Stimulated activated CD4-positive, alpha-beta T cell treated with anti-CD3 and anti-CD28 coated beads, TNF-alpha, amount 100 ng/mL, for 24 hours (primary cell): Measurements from ENCODE around the gene ST6GAL2.

ENCODE experiments used
- DNase-seq, 3 experiments: peaks; one replicate each; pipeline ENCODE4 v3.0.0-alpha.2; 2020; ENCODE audit warnings: low read depth in 3 of 3

Gene ST6GAL2, protein sequence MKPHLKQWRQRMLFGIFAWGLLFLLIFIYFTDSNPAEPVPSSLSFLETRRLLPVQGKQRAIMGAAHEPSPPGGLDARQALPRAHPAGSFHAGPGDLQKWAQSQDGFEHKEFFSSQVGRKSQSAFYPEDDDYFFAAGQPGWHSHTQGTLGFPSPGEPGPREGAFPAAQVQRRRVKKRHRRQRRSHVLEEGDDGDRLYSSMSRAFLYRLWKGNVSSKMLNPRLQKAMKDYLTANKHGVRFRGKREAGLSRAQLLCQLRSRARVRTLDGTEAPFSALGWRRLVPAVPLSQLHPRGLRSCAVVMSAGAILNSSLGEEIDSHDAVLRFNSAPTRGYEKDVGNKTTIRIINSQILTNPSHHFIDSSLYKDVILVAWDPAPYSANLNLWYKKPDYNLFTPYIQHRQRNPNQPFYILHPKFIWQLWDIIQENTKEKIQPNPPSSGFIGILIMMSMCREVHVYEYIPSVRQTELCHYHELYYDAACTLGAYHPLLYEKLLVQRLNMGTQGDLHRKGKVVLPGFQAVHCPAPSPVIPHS

DNA sequence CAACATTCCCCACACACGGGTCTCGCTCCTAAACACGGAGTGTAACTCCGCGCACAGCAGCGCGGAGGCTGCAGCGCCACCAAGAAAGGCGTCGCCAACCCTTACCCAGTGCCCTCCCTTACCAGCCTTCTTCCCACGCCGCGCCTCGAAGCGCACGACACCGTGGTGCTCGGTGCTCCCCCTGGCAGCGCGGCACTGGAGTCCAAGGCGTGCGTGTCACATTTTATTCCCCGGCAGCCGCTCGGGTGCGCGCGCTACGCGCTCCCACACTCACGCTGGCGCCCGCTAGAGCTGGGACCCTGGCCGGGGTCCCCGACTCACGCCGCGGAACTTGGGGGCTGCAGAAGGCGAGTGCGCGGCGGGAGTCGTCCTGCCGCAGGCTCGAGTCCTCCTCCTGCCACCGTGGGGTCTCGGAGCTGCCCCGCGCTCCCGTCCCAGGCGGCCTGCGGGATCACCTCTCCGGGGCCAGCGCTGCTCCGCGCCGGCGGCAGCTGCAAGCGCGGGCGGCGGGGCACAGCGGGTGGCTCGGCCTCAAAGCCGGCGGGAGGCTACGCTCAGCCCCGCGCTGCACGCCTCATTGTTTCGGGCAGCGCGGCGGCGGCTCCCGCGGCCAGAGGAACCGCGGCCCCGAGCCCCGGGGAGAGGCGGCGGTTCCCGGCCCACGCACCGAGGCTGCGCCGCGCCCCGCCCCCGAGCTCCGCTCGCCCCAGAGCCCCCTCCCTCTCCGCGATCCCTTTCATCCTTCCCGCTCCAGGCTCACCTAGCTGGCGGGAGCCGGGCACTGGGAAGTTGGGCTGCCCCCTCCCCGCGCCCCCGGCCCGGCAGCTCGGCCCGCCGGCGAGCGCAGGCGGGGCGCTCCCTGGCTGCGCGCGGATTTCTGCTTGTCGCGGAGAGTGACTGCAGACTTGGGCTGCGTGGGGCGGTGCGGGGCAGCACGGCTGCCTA is at the start of gene ST6GAL2:
Gene ST6GAL2, minus strand, starts transcription at position 197 of the 945 bp plus-strand sequence. CDS start 42,190 bp downstream, outside the sequence.
- DNase-seq: no peak

DNA sequence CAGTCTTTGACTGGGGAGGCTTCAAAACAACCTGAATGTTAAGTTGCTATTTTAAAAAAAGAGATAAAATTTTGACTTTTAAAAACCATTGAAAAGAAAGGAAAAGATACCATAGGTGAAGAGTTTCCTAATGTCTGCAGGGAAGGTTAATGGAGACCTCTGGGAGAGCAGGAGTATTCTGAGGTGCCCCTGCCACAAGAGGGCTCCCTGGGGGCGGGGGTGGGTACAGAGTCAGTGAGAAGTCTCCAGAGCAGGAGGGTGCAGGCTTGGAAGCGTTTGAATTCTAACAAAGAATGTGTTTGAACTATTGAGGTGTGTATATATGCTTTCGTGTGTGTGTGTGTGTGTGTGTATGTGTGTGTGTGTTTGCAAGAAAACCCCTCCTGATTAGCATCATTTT is 46.7 kb upstream of the ST6GAL2 start:
- DNase-seq: no peak

DNA sequence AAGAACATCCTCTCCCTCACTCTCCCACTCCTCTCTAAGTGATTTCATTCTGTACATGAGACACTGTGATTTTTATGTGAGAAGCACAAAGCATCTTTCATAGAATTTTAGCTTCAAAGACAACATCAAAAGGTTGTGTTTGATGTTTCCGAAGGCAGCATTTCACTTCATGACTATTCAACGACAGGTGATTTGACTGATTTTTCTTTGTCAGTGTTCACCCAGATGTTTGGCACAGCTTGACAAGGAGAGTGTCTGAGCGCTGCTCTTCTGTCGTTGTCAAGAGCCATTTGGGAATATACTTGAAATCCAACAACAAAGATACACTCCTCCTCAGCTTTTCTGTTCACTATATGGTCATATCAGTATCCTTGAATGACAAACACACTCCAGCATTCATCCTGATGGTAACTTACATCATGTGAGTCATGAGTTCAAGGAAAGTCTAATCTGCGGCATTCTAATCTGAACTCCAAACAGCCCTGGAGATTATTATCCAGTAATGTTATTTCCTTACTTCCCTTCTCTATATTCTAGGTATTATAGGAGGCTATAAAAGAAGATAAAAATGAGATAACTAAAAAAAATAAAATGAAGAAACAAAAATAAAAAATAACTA is 45.9 kb upstream of the ST6GAL2 start:
- DNase-seq: no peak

DNA sequence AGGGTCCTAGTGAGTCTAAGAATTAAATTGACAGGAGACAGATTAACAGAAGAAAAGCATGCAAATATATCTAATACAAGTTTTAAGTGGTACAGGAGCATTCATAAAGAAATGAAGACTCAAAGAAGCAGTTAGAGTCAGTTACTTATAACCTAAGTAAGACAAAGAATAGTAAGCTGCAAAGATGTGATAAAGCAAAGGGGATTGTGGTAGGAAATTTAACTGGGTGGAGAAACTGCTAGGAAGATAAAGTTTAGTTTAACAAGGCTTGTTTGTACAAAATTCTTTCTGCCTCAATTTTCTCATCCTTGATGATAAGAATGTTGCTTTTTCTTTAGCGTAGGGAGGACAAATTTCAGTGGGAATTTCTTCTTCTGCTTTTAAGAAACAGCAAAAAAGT is 35.5 kb upstream of the ST6GAL2 start:
- no peak for DNase-seq

DNA sequence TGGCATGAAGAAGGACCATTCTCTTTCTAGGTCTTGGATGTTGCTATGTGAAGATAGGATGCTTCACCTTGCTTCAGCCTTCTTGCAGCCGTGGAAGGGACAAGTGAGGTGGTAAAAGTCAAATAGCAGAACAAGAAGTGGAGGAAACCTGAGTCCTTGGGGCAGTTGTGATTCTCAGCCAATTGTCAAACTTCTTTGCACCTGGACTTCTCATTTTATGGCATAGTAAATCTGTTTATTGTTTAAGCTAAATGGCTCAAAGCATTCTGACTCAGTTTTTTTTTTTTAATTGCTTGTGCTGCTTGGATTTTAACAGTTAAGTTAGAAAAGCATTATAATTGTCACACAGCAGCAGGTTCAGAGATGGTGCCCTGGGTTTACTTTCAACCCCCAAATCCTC is 33.0 kb upstream of the ST6GAL2 start:
- DNase-seq: no peak

DNA sequence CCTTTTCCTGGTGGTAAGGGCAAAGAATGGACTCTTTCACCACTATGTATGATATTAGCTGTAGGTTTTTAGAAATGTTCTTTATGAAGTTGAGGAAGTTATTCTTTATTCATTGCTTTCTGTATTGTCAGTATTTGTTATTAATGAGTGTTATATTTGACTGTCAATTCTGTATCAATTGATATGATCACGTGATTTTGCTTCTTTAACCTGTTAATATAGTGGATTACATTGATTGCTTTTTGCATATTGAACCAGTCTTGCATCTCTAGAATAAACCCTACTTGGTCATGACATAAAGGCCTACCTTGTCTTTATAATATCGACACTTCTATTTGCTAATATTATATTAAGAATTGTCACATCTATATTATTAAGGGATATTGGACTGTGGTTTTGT is 18.3 kb upstream of the ST6GAL2 start:
- DNase-seq: no peak

DNA sequence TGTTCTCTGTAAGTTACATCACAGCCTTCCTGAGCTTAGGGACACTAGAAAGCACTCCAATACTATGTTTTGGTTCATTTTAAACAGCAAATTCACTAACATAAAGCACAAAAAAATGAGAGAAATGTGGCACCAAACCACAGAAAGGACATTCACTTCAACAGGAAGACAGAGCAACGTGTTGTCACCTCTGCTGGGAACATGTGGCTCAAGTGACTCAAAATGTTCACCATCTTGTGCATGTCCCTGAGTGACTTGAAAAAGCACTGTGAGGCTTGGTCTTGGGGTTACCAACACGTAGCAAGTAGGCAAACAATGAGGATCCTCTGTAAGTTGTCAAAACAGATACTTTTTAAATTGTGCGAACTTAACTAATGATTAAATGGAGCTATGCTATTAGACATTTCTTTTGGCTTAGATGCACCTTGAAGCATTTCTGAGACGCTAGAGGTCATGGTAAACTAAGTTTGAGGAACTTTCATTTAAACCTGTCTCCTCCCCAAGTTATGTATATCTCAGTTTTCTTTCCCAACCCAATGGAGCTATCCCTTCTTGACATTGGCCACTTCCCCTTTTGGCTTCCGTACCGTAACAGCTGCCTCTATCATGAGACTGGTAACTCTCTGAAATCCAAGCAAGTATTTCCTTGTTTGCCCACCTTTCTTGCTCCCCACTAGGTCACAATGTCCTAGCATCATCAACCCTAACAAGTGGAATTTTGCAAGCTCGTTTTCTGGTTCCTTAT is 14.0 kb upstream of the ST6GAL2 start:
- DNase-seq: no peak

DNA sequence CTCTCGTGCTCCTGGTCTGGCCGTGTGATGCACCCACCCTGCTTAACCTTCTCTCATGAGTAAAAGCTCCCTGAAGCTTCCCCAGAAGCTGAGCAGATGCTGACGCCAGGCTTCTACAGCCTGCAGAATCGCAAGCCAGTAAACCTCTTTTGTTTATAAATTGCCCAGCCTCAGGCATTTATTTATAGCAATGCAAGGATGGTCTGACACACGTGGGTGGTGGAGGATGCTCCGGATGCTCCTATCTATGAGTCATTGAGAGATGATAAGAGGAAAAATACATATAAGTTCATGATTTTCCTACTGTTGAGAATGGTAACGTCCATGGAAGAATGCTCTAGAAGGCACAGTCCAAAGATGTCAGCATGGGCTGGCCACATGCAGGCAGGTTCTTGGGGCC is 8.6 kb upstream of the ST6GAL2 start:
- DNase-seq: no peak

DNA sequence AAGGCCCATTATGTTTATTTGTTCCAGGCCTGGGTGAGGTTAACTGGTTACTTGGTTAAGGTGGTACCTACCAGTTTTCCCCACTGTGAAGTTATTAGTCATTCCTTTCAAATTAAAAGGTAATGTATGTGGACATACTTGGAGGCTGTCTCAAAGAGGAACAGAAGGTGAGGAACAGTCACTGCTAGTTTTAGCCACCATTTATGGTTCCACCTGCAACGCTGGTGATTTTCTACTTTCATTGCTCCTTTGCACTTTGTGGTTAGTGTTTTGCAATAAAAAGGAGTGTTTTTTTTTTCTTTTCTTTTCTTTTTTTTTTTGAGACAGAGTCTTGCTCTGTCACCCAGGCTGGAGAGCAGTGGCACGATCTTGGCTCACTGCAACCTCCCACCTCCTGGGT is 6.1 kb upstream of the ST6GAL2 start:
- no peak for DNase-seq

DNA sequence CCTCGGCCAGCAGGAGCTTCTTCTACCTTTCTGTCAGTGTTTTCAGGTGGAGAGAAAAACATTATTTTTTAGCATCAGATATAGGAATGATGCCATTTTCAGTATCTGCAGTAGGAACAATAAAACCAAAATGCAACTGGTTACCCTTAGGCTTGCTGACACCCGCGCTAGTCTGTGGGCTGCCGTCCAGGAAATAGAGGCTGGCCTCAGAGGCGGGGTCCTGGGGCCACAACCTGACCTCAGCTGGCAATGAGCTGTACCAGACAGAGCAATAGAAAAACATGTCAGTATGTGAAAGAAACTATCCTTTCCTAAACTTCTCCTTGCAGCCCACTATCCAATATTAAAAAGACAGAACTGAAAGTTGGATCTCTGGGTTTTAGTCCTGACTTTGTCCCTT is 4.6 kb upstream of the ST6GAL2 start:
- no peak for DNase-seq

DNA sequence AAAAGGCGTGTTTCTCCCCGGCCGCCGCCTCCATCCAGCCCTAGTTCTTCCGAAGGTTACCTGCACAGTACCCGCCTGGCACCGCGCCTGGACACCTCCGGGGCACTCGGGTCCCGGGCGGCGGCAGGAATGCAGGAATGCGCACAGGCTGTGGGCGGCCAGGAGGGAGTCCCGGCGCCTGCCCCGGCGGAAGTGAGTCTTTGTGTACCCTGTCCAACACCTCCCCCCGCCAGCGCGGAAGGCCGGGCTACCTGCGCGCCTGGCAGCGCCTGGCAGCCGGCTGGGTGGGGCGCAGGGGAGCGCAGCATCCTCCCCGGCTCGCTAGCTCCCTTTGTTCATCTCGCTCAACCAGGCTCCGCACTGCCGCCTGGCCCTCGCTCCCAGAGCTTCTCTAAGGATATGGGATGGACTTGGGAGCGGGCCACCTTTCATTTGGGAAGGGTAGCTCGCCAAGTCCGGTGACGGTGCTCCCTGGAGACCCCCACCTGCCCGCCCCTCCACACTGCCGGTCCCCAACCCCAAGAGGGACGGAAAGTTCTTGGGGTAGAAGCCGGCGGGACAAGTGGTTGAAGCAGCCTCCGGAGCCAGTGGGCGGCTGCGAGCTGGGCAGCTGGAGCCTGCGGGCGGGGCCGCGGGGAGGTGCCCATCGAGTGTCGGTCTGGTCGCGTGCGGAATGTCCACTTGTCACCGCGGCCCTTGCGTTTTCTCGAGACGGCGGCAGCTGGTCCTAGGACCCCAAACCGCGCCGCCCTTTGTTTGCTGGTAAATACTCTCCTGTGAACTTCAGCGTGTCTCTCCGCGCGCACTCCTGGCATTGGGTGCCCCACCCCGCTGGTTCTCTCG is 1.2 kb upstream of the ST6GAL2 start:
- DNase-seq: no peak

DNA sequence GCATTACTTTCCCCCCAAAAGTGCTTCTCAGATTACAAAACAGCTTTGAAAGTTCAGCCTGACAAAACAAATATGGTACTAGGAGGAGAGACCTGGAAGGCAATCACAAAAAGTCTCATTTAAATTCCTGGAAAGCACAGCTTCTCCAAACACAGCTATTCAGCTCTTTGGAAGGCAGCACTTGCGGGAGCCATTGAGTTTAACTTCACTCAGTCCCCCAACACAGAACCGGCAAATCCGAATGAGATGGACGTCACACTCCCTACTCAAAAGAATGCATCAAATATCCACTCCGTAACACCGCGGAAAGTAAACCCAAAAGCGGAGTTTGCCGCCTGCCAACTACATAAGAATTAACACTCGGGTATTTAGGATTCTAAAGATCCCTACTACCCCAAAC is 638 bp downstream of the ST6GAL2 start:
- no peak for DNase-seq

DNA sequence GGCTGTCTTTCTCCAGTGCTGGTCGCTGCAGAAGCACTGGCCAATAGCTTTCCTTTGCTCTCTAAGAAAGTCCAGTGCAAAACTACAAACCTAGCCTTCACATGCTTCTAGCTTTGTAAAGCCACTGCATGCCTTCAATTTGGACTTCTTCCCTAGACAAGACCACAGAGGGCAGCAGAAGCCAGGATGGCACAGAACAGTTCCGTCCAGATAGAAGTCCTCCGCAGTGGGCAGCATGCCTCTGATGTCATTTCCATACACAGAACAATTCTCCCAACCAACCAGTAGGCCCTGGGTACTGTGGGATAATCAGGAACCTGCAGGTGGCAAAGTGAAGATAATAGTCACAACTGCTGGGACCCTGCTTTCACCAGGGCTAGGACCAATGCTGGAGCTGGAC is 3.3 kb downstream of the ST6GAL2 start:
- DNase-seq: no peak

DNA sequence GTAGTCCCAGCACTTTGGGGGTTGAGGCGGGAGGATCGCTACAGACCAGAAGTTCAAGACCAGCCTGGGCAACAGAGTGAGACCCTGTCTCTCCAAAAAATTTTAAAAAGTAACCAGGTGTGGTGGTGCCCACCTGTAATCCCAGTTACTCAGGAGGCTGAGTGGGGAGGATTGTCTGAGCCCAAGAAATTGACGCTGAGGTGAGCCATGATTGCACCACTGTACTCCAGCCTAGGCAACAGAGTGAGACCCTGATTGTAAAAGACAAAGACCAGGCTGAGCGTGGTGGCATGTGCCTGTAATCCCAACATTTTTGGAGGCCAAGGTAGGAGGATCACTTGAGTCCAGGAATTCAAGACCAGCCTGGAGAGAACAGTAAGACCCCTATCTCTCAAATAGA is 7.8 kb downstream of the ST6GAL2 start:
- DNase-seq: no peak

DNA sequence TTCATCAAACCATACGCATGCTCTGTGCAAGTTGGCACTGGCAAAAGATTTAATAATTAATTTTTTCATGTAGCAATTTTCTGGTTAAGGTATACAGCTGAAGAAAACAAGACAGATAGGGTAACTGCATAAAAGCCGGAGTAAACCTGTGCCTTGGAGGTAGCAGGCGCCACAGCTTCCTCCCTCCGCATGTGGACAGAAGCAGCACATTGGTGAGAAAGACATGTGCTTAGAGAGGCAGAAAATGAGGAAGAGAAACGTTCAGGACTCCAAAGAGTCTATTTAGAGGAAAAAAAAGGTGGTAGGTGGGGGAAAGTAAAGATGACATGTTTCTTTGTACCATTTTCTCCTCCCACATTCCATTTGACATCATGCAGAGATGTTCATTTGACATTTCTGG is 9.3 kb downstream of the ST6GAL2 start:
- no peak for DNase-seq

DNA sequence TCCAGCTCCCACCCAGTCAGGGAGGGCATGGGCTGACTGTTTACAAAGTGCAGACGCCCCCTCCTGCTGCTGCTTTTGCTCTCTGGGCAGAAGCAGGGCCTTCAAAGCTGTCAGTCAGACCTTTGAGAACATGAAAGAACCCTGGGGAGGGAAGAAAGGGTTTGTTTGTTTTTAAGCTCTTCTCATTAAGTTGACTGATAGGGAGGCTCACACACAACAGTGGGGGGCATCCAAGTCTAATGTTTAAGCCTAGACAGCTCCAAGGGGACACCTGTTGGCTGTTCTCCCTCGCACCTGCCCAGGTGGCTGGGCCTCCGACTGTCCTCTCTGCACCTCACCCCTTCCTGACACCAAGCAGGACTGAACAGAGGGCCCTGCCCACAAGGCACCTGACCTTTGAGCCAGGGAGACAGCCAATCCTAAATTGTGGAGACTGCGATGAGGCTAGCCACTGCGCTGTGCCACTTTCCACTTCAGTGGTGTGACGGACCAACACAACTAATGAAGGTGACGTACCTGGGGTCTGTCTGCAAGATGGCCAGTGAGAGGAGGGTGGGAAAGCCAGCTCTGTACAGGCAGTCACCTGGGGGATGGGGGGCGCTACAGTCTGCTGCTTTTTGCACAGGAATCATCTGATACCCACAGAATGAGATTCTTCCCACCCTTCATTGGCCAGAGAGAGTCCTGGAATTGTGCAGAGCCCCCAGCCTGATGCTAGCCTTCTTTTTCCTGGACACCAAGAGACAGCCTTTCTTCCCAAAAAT is 16.3 kb downstream of the ST6GAL2 start:
- DNase-seq: no peak

DNA sequence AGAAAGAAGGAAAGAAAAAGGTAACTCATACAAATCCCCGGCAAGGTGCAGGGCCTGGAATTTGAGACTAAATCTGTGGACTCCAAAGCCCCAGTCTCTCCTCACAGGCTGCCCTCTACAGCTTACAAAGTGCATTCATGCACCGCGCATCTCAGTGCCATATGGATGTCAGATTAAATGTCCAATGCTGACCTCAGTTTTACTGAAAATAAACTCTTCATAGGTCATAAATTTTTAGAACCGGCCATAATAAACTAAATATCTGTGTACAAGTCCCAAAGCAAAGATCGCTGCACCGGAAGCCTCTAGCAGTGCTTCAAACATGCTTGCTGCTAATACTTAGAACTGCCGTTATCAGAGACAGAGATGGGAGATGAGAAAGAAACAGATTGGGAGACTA is 17.7 kb downstream of the ST6GAL2 start:
- no peak for DNase-seq

DNA sequence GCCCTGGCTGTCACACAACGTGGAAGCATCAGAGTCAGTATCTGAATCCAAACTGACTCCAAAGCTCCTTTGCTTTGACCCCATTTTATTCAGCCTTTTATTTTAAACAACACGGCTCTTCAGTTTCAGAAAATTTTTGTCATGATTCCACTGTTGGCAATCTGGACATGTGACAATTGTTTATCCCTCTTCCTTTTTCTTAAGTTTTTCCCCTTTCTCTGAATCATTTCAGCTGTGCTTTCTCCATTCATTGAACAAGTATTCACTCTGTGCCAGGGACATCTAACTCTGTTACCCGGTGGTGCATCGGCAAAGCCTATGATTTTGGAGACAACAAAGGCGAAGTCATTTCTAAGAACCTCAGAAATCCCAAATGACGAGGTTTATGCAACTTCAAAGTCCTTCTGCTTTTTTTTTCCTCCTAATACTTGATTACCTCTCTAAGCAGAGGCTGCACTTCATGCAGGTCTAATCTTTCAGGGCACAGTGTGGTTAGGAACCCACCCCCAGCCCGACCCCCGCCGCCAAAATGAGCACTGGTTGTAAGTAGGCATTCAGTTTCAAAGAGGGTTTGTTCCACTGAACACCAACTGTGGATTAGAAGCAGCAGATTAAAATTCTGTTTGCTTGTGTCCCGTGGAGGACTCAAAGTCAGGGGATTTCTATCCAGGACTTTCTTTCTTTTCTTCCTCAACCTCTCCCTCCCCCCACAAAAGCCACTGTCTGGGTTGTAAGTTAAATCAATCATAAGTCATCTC is 18.6 kb downstream of the ST6GAL2 start:
- no peak for DNase-seq

DNA sequence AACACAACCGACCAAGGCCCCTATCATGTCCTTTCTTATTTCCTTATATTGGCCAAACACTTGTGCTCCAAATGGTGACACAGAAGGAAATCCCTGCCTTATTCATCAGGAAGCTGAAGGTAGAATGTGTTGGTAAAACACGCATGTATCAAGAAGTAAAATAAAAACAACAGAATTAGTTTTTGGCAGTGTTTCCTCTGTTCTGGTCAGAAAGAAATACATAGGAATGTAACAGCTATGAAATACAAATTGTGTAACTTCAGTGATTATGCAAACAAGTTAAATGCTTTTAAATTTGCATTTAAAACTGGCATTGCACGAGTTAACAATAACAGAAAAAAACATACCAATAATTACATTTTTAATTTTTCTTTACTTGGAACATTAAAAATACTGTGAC is 19.3 kb downstream of the ST6GAL2 start:
- DNase-seq: no peak
